H1 (cell line): ENCODE data around the gene CLCA4. TPM values are rescaled to one million over a fixed set of nuclear protein-coding genes. Genes with fewer than 3 reads are reported as not detected.
"Not testable (repeated sequence)": the region's sequence is repeated elsewhere in the genome, so short reads cannot be mapped to it uniquely, and the experiment has no call there.

Source experiments
- CTCF ChIA-PET: fragments of 300-600 bp; sonication (Branson Sonifier 250); formaldehyde crosslinking; loops from one replicate; lab custom pipeline; 2021; ENCODE audit not compliant: partially characterized antibody; lab: Charles Lee
- POLR2A ChIA-PET: fragments of 300-600 bp; sonication (Branson Sonifier 250); formaldehyde crosslinking; loops from one replicate; lab custom pipeline; 2021; ENCODE audit warnings: inconsistent platforms; ENCODE audit not compliant: partially characterized antibody; lab: Charles Lee
- DNase-seq, 2 experiments: peaks; one replicate each; pipeline versions ENCODE4 v3.0.0 to v3.0.0-alpha.2; 2010 to 2022; ENCODE audit warnings: low spot score in 2 of 2, low read depth in 1 of 2, mixed read lengths in 1 of 2
- FAIRE-seq: peaks from 2 replicates; lab custom pipeline; 2011; peaks lifted over from hg19 to GRCh38; lab: Jason Lieb, UNC
- H2AFZ ChIP-seq: 2 replicates; pipeline ENCODE4 v1.8.1; 2012; ENCODE audit warnings: low read length, inconsistent platforms
- H2AK5ac ChIP-seq: 2 replicates; pipeline ENCODE4 v1.6.1; 2013; ENCODE audit warnings: low read depth, low read length
- H2BK120ac ChIP-seq: replicated peaks from 2 replicates; pipeline ENCODE3; 2013; ENCODE audit warnings: low read depth, low read length, inconsistent platforms
- H2BK12ac ChIP-seq: 2 replicates; pipeline ENCODE4 v1.6.1; 2013; ENCODE audit warnings: low read depth, low read length
- H2BK15ac ChIP-seq: 2 replicates; pipeline ENCODE4 v1.6.1; 2013; ENCODE audit warnings: low read length
- H2BK20ac ChIP-seq: 2 replicates; pipeline ENCODE4 v1.6.1; 2013; ENCODE audit warnings: low read length
- H2BK5ac ChIP-seq: 2 replicates; pipeline ENCODE4 v1.6.1; 2013; ENCODE audit warnings: low read depth, low read length
- H3K14ac ChIP-seq: 2 replicates; pipeline ENCODE4 v1.6.1; 2013; ENCODE audit warnings: inconsistent platforms; ENCODE audit not compliant: insufficient read length
- H3K18ac ChIP-seq: 2 replicates; pipeline ENCODE4 v1.6.1; 2013; ENCODE audit warnings: low read length; ENCODE audit errors: extremely low read depth
- H3K23ac ChIP-seq: 2 replicates; pipeline ENCODE4 v1.6.1; 2013; ENCODE audit warnings: inconsistent platforms; ENCODE audit not compliant: insufficient read length
- H3K23me2 ChIP-seq: 2 replicates; pipeline ENCODE4 v1.6.1; 2013; ENCODE audit warnings: low read depth, low read length
- H3K27ac ChIP-seq: 2 replicates; pipeline ENCODE4 v1.6.1; 2011; ENCODE audit warnings: low read depth, low read length, inconsistent platforms
- H3K27me3 ChIP-seq, 4 experiments: replicated peaks in 1 of 4; 1 replicate in 1 of 4; 2 replicates in 3 of 4; pipeline versions ENCODE4 v1.6.1 to v1.8.1; 2011 to 2013; ENCODE audit warnings: low read length in 3 of 4, mild to moderate bottlenecking in 3 of 4, inconsistent platforms in 2 of 4, mixed read lengths in 2 of 4, moderate library complexity in 1 of 4; ENCODE audit not compliant: control insufficient read depth in 3 of 4, insufficient read depth in 3 of 4; ENCODE audit errors: extremely low read depth in 1 of 4
- H3K36me3 ChIP-seq, 4 experiments: 2 replicates each; pipeline versions ENCODE4 v1.6.1 to v1.8.1; 2011 to 2013; ENCODE audit warnings: mild to moderate bottlenecking in 4 of 4, low read length in 3 of 4, moderate library complexity in 2 of 4, control low read depth in 1 of 4, inconsistent platforms in 1 of 4; ENCODE audit not compliant: insufficient read depth in 4 of 4, control insufficient read depth in 2 of 4
- H3K4ac ChIP-seq: replicated peaks from 2 replicates; pipeline ENCODE3; 2013; ENCODE audit warnings: low read length, low read depth, mixed read lengths, inconsistent platforms; ENCODE audit not compliant: insufficient read length
- H3K4me1 ChIP-seq, 4 experiments: replicated peaks in 1 of 4; 1 replicate in 1 of 4; 2 replicates in 3 of 4; pipeline versions ENCODE4 v1.6.1 to v1.8.1; 2011 to 2013; ENCODE audit warnings: low read length in 3 of 4, inconsistent platforms in 2 of 4, mixed read lengths in 1 of 4; ENCODE audit not compliant: insufficient read depth in 4 of 4, control insufficient read depth in 3 of 4
- H3K4me2 ChIP-seq, 2 experiments: 2 replicates each; pipeline versions ENCODE4 v1.6.1 to v1.8.1; 2011 to 2013; ENCODE audit warnings: low read depth in 2 of 2, low read length in 2 of 2, control low read depth in 1 of 2, inconsistent platforms in 1 of 2, mild to moderate bottlenecking in 1 of 2; ENCODE audit not compliant: insufficient read depth in 1 of 2
- H3K4me3 ChIP-seq, 4 experiments: fragments of 200-600, 300-600 bp in 1 of 4; sonication (generic), shearing (Covaris generic), sonication (Bioruptor Twin) in 1 of 4; 2 replicates each; pipeline versions ENCODE4 v1.5.1 to v1.8.1; 2011 to 2016; ENCODE audit warnings: low read length in 4 of 4, low read depth in 3 of 4, control low read depth in 2 of 4, inconsistent platforms in 2 of 4, mild to moderate bottlenecking in 2 of 4, mixed read lengths in 1 of 4, moderate library complexity in 1 of 4; ENCODE audit not compliant: insufficient read depth in 2 of 4; ENCODE audit errors: extremely low read depth in 1 of 4
- H3K56ac ChIP-seq: replicated peaks from 2 replicates; pipeline ENCODE3; 2013; ENCODE audit warnings: low read depth, mild to moderate bottlenecking, mixed read lengths, low read length, inconsistent platforms; ENCODE audit not compliant: insufficient read length
- H3K79me1 ChIP-seq: 2 replicates; pipeline ENCODE4 v1.6.1; 2013; ENCODE audit warnings: low read depth, low read length, control low read depth
- H3K79me2 ChIP-seq, 2 experiments: 2 replicates each; pipeline versions ENCODE4 v1.6.1 to v1.8.1; 2012 to 2013; ENCODE audit warnings: low read length in 2 of 2, mild to moderate bottlenecking in 2 of 2, inconsistent platforms in 1 of 2; ENCODE audit not compliant: insufficient read depth in 2 of 2, control insufficient read depth in 1 of 2
- H3K9ac ChIP-seq, 4 experiments: replicated peaks in 1 of 4; 1 replicate in 1 of 4; 2 replicates in 3 of 4; pipeline versions ENCODE4 v1.6.1 to v1.8.1; 2011 to 2013; ENCODE audit warnings: low read depth in 3 of 4, low read length in 3 of 4, control low read depth in 2 of 4, mild to moderate bottlenecking in 2 of 4, moderate library complexity in 2 of 4, inconsistent platforms in 1 of 4; ENCODE audit errors: extremely low read depth in 1 of 4
- H3K9me3 ChIP-seq, 2 experiments: 2 replicates each; pipeline versions ENCODE4 v1.6.1 to v1.8.1; 2012 to 2013; ENCODE audit warnings: mild to moderate bottlenecking in 2 of 2, moderate library complexity in 2 of 2, control low read depth in 1 of 2, inconsistent platforms in 1 of 2, low read depth in 1 of 2, low read length in 1 of 2, mixed read lengths in 1 of 2; ENCODE audit not compliant: insufficient read depth in 2 of 2
- H4K20me1 ChIP-seq, 2 experiments: replicated peaks in 1 of 2; 2 replicates each; pipeline versions ENCODE3 to v1.8.1; 2011 to 2013; ENCODE audit warnings: inconsistent platforms in 2 of 2, low read length in 2 of 2, mild to moderate bottlenecking in 1 of 2; ENCODE audit not compliant: insufficient read depth in 2 of 2, control insufficient read depth in 1 of 2
- H4K5ac ChIP-seq: 2 replicates; pipeline ENCODE4 v1.6.1; 2013; ENCODE audit warnings: low read length, low read depth, mixed read lengths, inconsistent platforms; ENCODE audit not compliant: insufficient read length
- H4K8ac ChIP-seq: 2 replicates; pipeline ENCODE4 v1.8.0; 2013; ENCODE audit warnings: mild to moderate bottlenecking, moderate library complexity, low read length, inconsistent platforms; ENCODE audit not compliant: insufficient read depth; ENCODE audit errors: extremely low read depth
- H4K91ac ChIP-seq: replicated peaks from 2 replicates; pipeline ENCODE3; 2013; ENCODE audit warnings: low read length, mixed read lengths, inconsistent platforms; ENCODE audit not compliant: insufficient read length
- CHD2 ChIP-seq: IDR thresholded peaks from 2 replicates; pipeline ENCODE4 v1.6.1; 2012; ENCODE audit warnings: low read length, improper control_type of control experiment
- CTCF ChIP-seq, 3 experiments: IDR thresholded peaks; 1 replicate in 2 of 3; 2 replicates in 1 of 3; pipeline versions ENCODE4 v1.5.1 to v1.6.1; 2011; ENCODE audit warnings: low read length in 3 of 3, mild to moderate bottlenecking in 3 of 3, inconsistent platforms in 2 of 3, low read depth in 1 of 3, moderate library complexity in 1 of 3; ENCODE audit not compliant: insufficient read depth in 1 of 3; ENCODE audit errors: control extremely low read depth in 1 of 3
- POLR2A ChIP-seq, 2 experiments: IDR thresholded peaks; 1 replicate in 1 of 2; 2 replicates in 1 of 2; pipeline ENCODE4 v1.6.1; 2011; ENCODE audit warnings: low read depth in 2 of 2, low read length in 2 of 2, mild to moderate bottlenecking in 2 of 2; ENCODE audit errors: control extremely low read depth in 1 of 2
- RAD21 ChIP-seq, 2 experiments: IDR thresholded peaks in 1 of 2; conservative IDR thresholded peaks in 1 of 2; 2 replicates each; pipeline ENCODE4 v1.6.1; 2011; ENCODE audit warnings: low read depth in 2 of 2, low read length in 2 of 2, improper control_type of control experiment in 1 of 2, inconsistent platforms in 1 of 2, mild to moderate bottlenecking in 1 of 2, moderate library complexity in 1 of 2
- TAF1 ChIP-seq: IDR thresholded peaks from 2 replicates; pipeline ENCODE4 v1.6.1; 2011; ENCODE audit warnings: mild to moderate bottlenecking, low read depth, low read length
- TBP ChIP-seq: IDR thresholded peaks from 2 replicates; pipeline ENCODE4 v1.6.1; 2011; ENCODE audit warnings: low read depth, low read length, improper control_type of control experiment
- TCF12 ChIP-seq: IDR thresholded peaks from 2 replicates; pipeline ENCODE4 v1.6.1; 2011; ENCODE audit warnings: low read depth, mild to moderate bottlenecking, low read length
- WGBS, 2 experiments: shearing (Covaris generic) in 1 of 2; methylation state at CpG; one replicate each; pipeline versions ENCODE4 v1.1.6 to v1.1.7; 2013 to 2015; ENCODE audit warnings: low lambda C conversion rate in 2 of 2, mixed read lengths in 2 of 2, inconsistent platforms in 1 of 2, low coverage in 1 of 2, missing lambda C conversion rate in 1 of 2; ENCODE audit not compliant: insufficient replicate concordance in 2 of 2, insufficient coverage in 1 of 2, insufficient read length in 1 of 2; ENCODE audit errors: extremely low coverage in 1 of 2, missing lambda C conversion rate in 1 of 2; 5-methylcytosine and 5-hydroxymethylcytosine counted together
- polyA plus RNA-seq, 7 experiments: library from polyadenylated mRNA; depleted of rRNA in 3 of 7; stranded (reverse) in 5 of 7; unstranded in 2 of 7; fragments of >200 nt in 5 of 7; fragments of 200-250 nt in 2 of 7; gene quantifications; 1 replicate in 5 of 7; 2 replicates in 1 of 7; 4 replicates in 1 of 7; pipeline versions ENCODE4 v1.2.1 to v1.2.3, GENCODE V29; 2011 to 2013; ENCODE audit warnings: missing spikeins in 2 of 7, mixed read lengths in 2 of 7
- total RNA-seq: library from RNA; stranded (reverse); fragmentation: NEBNext Ultra II Directional; extraction: Animal tissue kit (Norgen Biotek cat#: 25700); gene quantifications from 2 replicates; pipeline ENCODE4 v1.2.1, GENCODE V29; 2021

The CLCA4 gene
- total and polyA plus RNA-seq, 2 of the 8 experiments (the other 6 are each of a cell fraction or from before 2014, with no cell fraction given), result not detected

GRCh38 chr1:86502125-86502646 is 44.7 kb upstream of the CLCA4 start:
- not testable (repeated sequence) for H4K20me1 ChIP-seq, H3K14ac ChIP-seq, H3K4ac ChIP-seq, H2AK5ac ChIP-seq, H3K79me2 ChIP-seq, H2BK20ac ChIP-seq, H3K23me2 ChIP-seq, H3K27me3 ChIP-seq, H3K23ac ChIP-seq, H3K36me3 ChIP-seq, H3K56ac ChIP-seq, H3K9me3 ChIP-seq, H2BK15ac ChIP-seq, H3K79me1 ChIP-seq, H4K5ac ChIP-seq
- CTCF ChIA-PET, result interaction anchor here (0.6 to 8.1 kb wide), 48 partner anchors 8 to 416 kb away, joined by 3 to 79 read pairs (median 4); partner anchors contain the start of genes ODF2L and SH3GLB1
- TF ChIP-seq TCF12 (peak; percentile 73; the same call in 1 of the 2 replicates), RAD21 (IDR thresholded peaks at IDR 0.05 in 1 of 2, conservative IDR thresholded peaks at IDR 0.05 in 1 of 2; ENCODE audit: low read depth in 2 of 2, low read length in 2 of 2) (peak; percentile 52 to 57; a peak in 3 of 4 replicates), TBP (peak; percentile 30; the same call in 1 of the 2 replicates), CTCF (IDR thresholded peaks at IDR 0.05; ENCODE audit: control extremely low read depth in 1 of 3, insufficient read depth in 1 of 3, low read depth in 1 of 3, low read length in 3 of 3) (peak in 2 of 3 experiments; percentile 67 to 70; a peak in 3 of 4 replicates), POLR2A (IDR thresholded peaks at IDR 0.05; ENCODE audit: control extremely low read depth in 1 of 2, low read depth in 2 of 2, low read length in 2 of 2) (peak in 1 of 2 experiments; percentile 47; a peak in 2 of 3 replicates), TAF1 (peak; percentile 62; the same call in 1 of the 2 replicates), CHD2 (peak; percentile 79)
- Histone ChIP-seq H3K18ac (peak overlapping the region; percentile 99), H2BK12ac (peak overlapping the region; percentile 97), H2BK5ac (peak overlapping the region; percentile 95), H3K4me2 (peak overlapping the region; percentile 56 to 88), H4K91ac (peak overlapping the region; percentile 93), H3K4me1 (peaks cover 13 to 21% (median 15%) of the 10 kb centered on the region in 4 experiments), H2AFZ (peak overlapping the region; percentile 61), H3K9ac (peak overlapping the region; percentile 34 to 78 (median 52)), H3K27ac (peak overlapping the region; percentile 64; the same call in 1 of the 2 replicates), H2BK120ac (peak overlapping the region; percentile 69), H3K4me3 (peak overlapping the region; percentile 27 to 57 (median 50); a peak in 7 of 8 replicates), H4K8ac (peak overlapping the region; percentile 90; the same call in 1 of the 2 replicates)
- WGBS, 2 experiments, result 26% methylated on average over 16 of the region's 16 CpGs; no CpG with 5 or more reads in 1 of the 2 experiments
- POLR2A ChIA-PET, result interaction anchor here (0.6 to 1.5 kb wide), 4 partner anchors 9 to 202 kb away, joined by 3 to 8 read pairs (median 4); partner anchors contain the start of gene SH3GLB1
- DNase-seq (peak in 1 of 2 experiments; percentile 66), FAIRE-seq (peak; percentile 99)
